ENCODE data around the gene ETS1. TPM values are rescaled to one million over a fixed set of nuclear protein-coding genes. Genes with fewer than 3 reads are reported as not detected.

ETS1 gene
- polyA plus RNA-seq, 1 donor (not counting 4 experiments of a cell fraction or from before 2014, with no cell fraction given), result 41.0 TPM

- peak overlapping the region; percentile 8 for H3K27ac ChIP-seq (ENCODE audit: control insufficient read depth, insufficient read depth, low read length)
- H3K4me2 ChIP-seq (ENCODE audit: control insufficient read depth, extremely low read depth, insufficient read depth, low read depth, low read length), result no peak overlapping the region
- H3K79me2 ChIP-seq (ENCODE audit: control insufficient read depth, insufficient read depth, low read length), result peaks cover 94% of the 10 kb centered on the region
Measured at GRCh38 chr11:128500493-128500892, 86.9 kb downstream of the ETS1 start.

GRCh38 chr11:128499613-128500253 lies 87.6 kb downstream of the ETS1 start:
- no peak overlapping the region for H3K4me3 ChIP-seq (ENCODE audit: control insufficient read depth in 2 of 3, extremely low read depth in 1 of 3, insufficient read depth in 2 of 3, low read depth in 1 of 3, low read length in 3 of 3)
- DNase-seq (ENCODE audit: low read depth, low spot score) (no peak), FAIRE-seq (no peak)
- TF ChIP-seq EZH2 (IDR thresholded peaks at IDR 0.05; ENCODE audit: low read length) (no peak), CTCF (optimal IDR thresholded peaks at IDR 0.05 in 1 of 3, IDR thresholded peaks at IDR 0.05 in 1 of 3, conservative IDR thresholded peaks at IDR 0.05 in 1 of 3; ENCODE audit: extremely low read depth in 1 of 3, insufficient read depth in 2 of 3, low read length in 3 of 3) (no peak)
- peaks cover 94% of the 10 kb centered on the region for H3K79me2 ChIP-seq (ENCODE audit: control insufficient read depth, insufficient read depth, low read length)
- peaks cover 74% of the 10 kb centered on the region for H3K4me1 ChIP-seq (ENCODE audit: control insufficient read depth, extremely low read depth, insufficient read depth, low read length)
- H3K9me3 ChIP-seq (ENCODE audit: control insufficient read depth, low read depth, low read length), result no peaks in the 10 kb centered on the region
- dilution Hi-C loops (cut with MboI; ENCODE audit: extremely low pct_ligation_motif_present, low sequenced_read_pairs), result loop anchor here (25.0 kb wide), 1 partner anchor 113 kb away; no protein-coding TSS in a partner anchor
- no peak overlapping the region for H3K4me2 ChIP-seq (ENCODE audit: control insufficient read depth, extremely low read depth, insufficient read depth, low read depth, low read length)
- H3K27me3 ChIP-seq (ENCODE audit: control insufficient read depth, extremely low read depth, insufficient read depth, low read length), result no peaks in the 10 kb centered on the region
- H2AFZ ChIP-seq (ENCODE audit: control insufficient read depth, low read length), result no peak overlapping the region
- H3K9ac ChIP-seq (ENCODE audit: control insufficient read depth, extremely low read depth, insufficient read depth, low read length), result no peak overlapping the region
- peaks cover 3% of the 10 kb centered on the region for H3K9me1 ChIP-seq (ENCODE audit: control insufficient read depth, extremely low read depth, insufficient read depth, low read length)
- no peak overlapping the region for H3K27ac ChIP-seq (ENCODE audit: control insufficient read depth, insufficient read depth, low read length)
- H3K36me3 ChIP-seq (ENCODE audit: control insufficient read depth in 2 of 2, extremely low read depth in 1 of 2, insufficient read depth in 2 of 2, low read length in 2 of 2), result peaks cover 0 to 34% of the 10 kb centered on the region in 2 experiments
- H4K20me1 ChIP-seq (ENCODE audit: control insufficient read depth, extremely low read depth, insufficient read depth, low read length), result peaks cover 9% of the 10 kb centered on the region

More at GRCh38 chr11:128500493-128500892, 86.9 kb downstream of the ETS1 start:
- Histone ChIP-seq H3K4me1 (ENCODE audit: control insufficient read depth, extremely low read depth, insufficient read depth, low read length) (peaks cover 76% of the 10 kb centered on the region), H3K36me3 (ENCODE audit: control insufficient read depth in 2 of 2, extremely low read depth in 1 of 2, insufficient read depth in 2 of 2, low read length in 2 of 2) (peaks cover under 1 to 35% of the 10 kb centered on the region in 2 experiments), H3K4me3 (ENCODE audit: control insufficient read depth in 2 of 3, extremely low read depth in 1 of 3, insufficient read depth in 2 of 3, low read depth in 1 of 3, low read length in 3 of 3) (no peak overlapping the region), H3K9me1 (ENCODE audit: control insufficient read depth, extremely low read depth, insufficient read depth, low read length) (peaks cover 3% of the 10 kb centered on the region), H4K20me1 (ENCODE audit: control insufficient read depth, extremely low read depth, insufficient read depth, low read length) (peaks cover 9% of the 10 kb centered on the region), H3K9me3 (ENCODE audit: control insufficient read depth, low read depth, low read length) (no peaks in the 10 kb centered on the region), H2AFZ (ENCODE audit: control insufficient read depth, low read length) (no peak overlapping the region), H3K9ac (ENCODE audit: control insufficient read depth, extremely low read depth, insufficient read depth, low read length) (no peak overlapping the region), H3K27me3 (ENCODE audit: control insufficient read depth, extremely low read depth, insufficient read depth, low read length) (no peaks in the 10 kb centered on the region)
- TF ChIP-seq EZH2 (IDR thresholded peaks at IDR 0.05; ENCODE audit: low read length) (no peak), CTCF (optimal IDR thresholded peaks at IDR 0.05 in 1 of 3, IDR thresholded peaks at IDR 0.05 in 1 of 3, conservative IDR thresholded peaks at IDR 0.05 in 1 of 3; ENCODE audit: extremely low read depth in 1 of 3, insufficient read depth in 2 of 3, low read length in 3 of 3) (no peak)
- dilution Hi-C loops (cut with MboI; ENCODE audit: extremely low pct_ligation_motif_present, low sequenced_read_pairs), result loop anchor here (25.0 kb wide), 1 partner anchor 112 kb away; no protein-coding TSS in a partner anchor
- DNase-seq (ENCODE audit: low read depth, low spot score), result no peak
- no peak for FAIRE-seq

All from keratinocyte (primary cell).